OCI-LY7 (cell line): Measurements from ENCODE around the gene BRAF. TPM values are rescaled to one million over a fixed set of nuclear protein-coding genes. Genes with fewer than 3 reads are reported as not detected.

Experiments used
- BruUV-seq: library from RNA; stranded (reverse); fragments of 400-500 nt; replicated peaks from 2 replicates; lab custom pipeline; 2021; lab: Mats Ljungman, UMichigan
- CTCF ChIA-PET: fragments of 300-600 bp; sonication (Branson Sonifier 250); formaldehyde crosslinking; loops from one replicate; lab custom pipeline; 2022; ENCODE audit warnings: antibody characterized with exemption; ENCODE audit not compliant: unreplicated experiment; lab: Charles Lee
- POLR2A ChIA-PET: fragments of 300-600 bp; sonication (Branson Sonifier 250); formaldehyde crosslinking; loops from one replicate; lab custom pipeline; 2022; ENCODE audit warnings: antibody characterized with exemption; lab: Charles Lee
- DNase-seq: peaks from one replicate; pipeline ENCODE4 v3.0.0-alpha.2; 2015; ENCODE audit warnings: low spot score
- H2AFZ ChIP-seq: fragments of 200-600 bp; sonication (generic), shearing (Covaris generic); 2 replicates; pipeline ENCODE4 v1.6.1; 2014; ENCODE audit warnings: mild to moderate bottlenecking, antibody characterized with exemption, low read length, moderate library complexity
- H3K27ac ChIP-seq: fragments of 200-600 bp; sonication (generic); 2 replicates; pipeline ENCODE4 v1.5.1; 2014; ENCODE audit warnings: mixed run types, low read depth, mild to moderate bottlenecking, moderate library complexity, low read length, inconsistent platforms; ENCODE audit not compliant: poor library complexity, severe bottlenecking
- H3K36me3 ChIP-seq: fragments of 200-600 bp; sonication (generic); 2 replicates; pipeline ENCODE4 v1.6.1; 2014; ENCODE audit warnings: mild to moderate bottlenecking, antibody characterized with exemption, low read length, moderate library complexity, mixed read lengths; ENCODE audit not compliant: insufficient read depth
- H3K4me1 ChIP-seq: fragments of 200-600 bp; sonication (generic); 2 replicates; pipeline ENCODE4 v1.5.1; 2014; ENCODE audit warnings: mild to moderate bottlenecking, low read length; ENCODE audit not compliant: insufficient read depth, poor library complexity, severe bottlenecking
- H3K4me2 ChIP-seq: fragments of 200-600 bp; sonication (generic); 2 replicates; pipeline ENCODE4 v1.6.1; 2014; ENCODE audit warnings: mild to moderate bottlenecking, low read length
- H3K4me3 ChIP-seq: fragments of 200-600 bp; sonication (generic); 2 replicates; pipeline ENCODE4 v1.5.1; 2014; ENCODE audit warnings: mild to moderate bottlenecking, low read depth, low read length; ENCODE audit not compliant: poor library complexity, severe bottlenecking
- H3K79me2 ChIP-seq: fragments of 200-600 bp; sonication (generic); 2 replicates; pipeline ENCODE4 v1.6.1; 2016; ENCODE audit warnings: low read depth, mild to moderate bottlenecking, low read length, moderate library complexity, mixed read lengths; ENCODE audit not compliant: insufficient read depth
- H3K9me2 ChIP-seq: fragments of 200-600 bp; sonication (generic); 2 replicates; pipeline ENCODE4 v1.6.1; 2016; ENCODE audit warnings: mild to moderate bottlenecking, low read length, mixed read lengths; ENCODE audit not compliant: insufficient read depth
- H3K9me3 ChIP-seq: fragments of 200-600 bp; sonication (generic); 2 replicates; pipeline ENCODE4 v1.6.1; 2014; ENCODE audit warnings: mild to moderate bottlenecking, mixed run types, low read length, mixed read lengths
- H4K20me1 ChIP-seq: fragments of 200-600 bp; sonication (generic); 2 replicates; pipeline ENCODE4 v1.6.1; 2014; ENCODE audit warnings: mild to moderate bottlenecking, antibody characterized with exemption, low read length, moderate library complexity, mixed read lengths; ENCODE audit not compliant: insufficient read depth
- CTCF ChIP-seq: fragments of 200-600 bp; sonication (generic); conservative IDR thresholded peaks from 2 replicates; pipeline ENCODE4 v1.5.1; 2014; ENCODE audit warnings: mild to moderate bottlenecking, antibody characterized with exemption, low read length, moderate library complexity, mixed read lengths
- EZH2phosphoT487 ChIP-seq: fragments of 200-600 bp; sonication (generic); IDR thresholded peaks from 2 replicates; pipeline ENCODE4 v1.6.1; 2018; ENCODE audit warnings: low read depth, borderline replicate concordance, mild to moderate bottlenecking, mixed run types, antibody characterized with exemption, low read length, moderate library complexity, mixed read lengths
- intact Hi-C: fragments of 100-400 bp; cut with micrococcal nuclease; formaldehyde crosslinking; loops from one replicate; pipeline ENCODE4 v1.10.0; 2022; ENCODE audit not compliant: unreplicated experiment
- total RNA-seq, 2 experiments: library from RNA; depleted of rRNA in 1 of 2; stranded (reverse); fragments of >200 nt in 1 of 2; shearing (Covaris generic) in 1 of 2; gene quantifications; 2 replicates each; pipeline ENCODE4 v1.2.3, GENCODE V29; 2014 to 2022

The BRAF gene
- total RNA-seq, 2 experiments from 2014 or later = 17.1 to 41.6 TPM

- intact Hi-C loops = no loop called here
- CTCF ChIA-PET = no interaction called here
- no peak for DNase-seq
- no peak overlapping the region for H3K27ac ChIP-seq
- POLR2A ChIA-PET = no interaction called here
- H3K36me3 ChIP-seq = peaks cover 15% of the 10 kb centered on the region
- no TSS peak for BruUV-seq
- H3K4me1 ChIP-seq = no peaks in the 10 kb centered on the region
- H3K79me2 ChIP-seq = no peaks in the 10 kb centered on the region
- H2AFZ ChIP-seq = no peak overlapping the region
- no peaks in the 10 kb centered on the region for H4K20me1 ChIP-seq
- TF ChIP-seq CTCF = no peak
- no peak for TF ChIP-seq EZH2phosphoT487
- no peak overlapping the region for H3K4me3 ChIP-seq
- H3K4me2 ChIP-seq = no peak overlapping the region
- no peaks in the 10 kb centered on the region; the same call in 1 of the 2 replicates for H3K9me2 ChIP-seq
- no peaks in the 10 kb centered on the region for H3K9me3 ChIP-seq
Observed at GRCh38 chr7:140754506-140754905, 170.2 kb downstream of the BRAF start.

DNA sequence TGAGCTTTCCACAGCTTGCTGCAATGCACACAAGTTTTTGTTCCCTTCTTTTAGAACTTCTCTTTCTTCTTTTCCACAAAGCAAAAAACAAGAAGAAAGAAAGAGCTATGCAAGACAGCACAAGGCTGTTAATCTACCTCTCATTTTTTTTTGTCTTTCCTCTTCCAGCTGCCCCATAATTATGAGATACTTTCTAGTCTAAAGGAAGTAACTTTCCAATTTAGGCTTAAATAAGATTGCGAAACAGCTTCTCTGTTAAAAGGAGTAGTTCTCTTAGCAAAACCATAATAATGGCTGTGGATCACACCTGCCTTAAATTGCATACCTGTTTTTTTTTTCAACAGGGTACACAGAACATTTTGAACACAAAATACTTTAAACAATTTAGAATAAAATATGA lies 172.2 kb downstream of the BRAF start:
- ChIA-PET CTCF (no interaction called here), POLR2A (no interaction called here)
- intact Hi-C loops = no loop called here
- BruUV-seq = no TSS peak
- Histone ChIP-seq H3K36me3 (peaks cover 21% of the 10 kb centered on the region), H3K4me2 (no peak overlapping the region), H3K79me2 (no peaks in the 10 kb centered on the region), H3K27ac (no peak overlapping the region), H4K20me1 (no peaks in the 10 kb centered on the region), H3K9me2 (no peaks in the 10 kb centered on the region; the same call in 1 of the 2 replicates), H2AFZ (no peak overlapping the region), H3K4me1 (no peaks in the 10 kb centered on the region), H3K4me3 (no peak overlapping the region), H3K9me3 (no peaks in the 10 kb centered on the region)
- no peak for DNase-seq
- no peak for TF ChIP-seq EZH2phosphoT487
- TF ChIP-seq CTCF = no peak

DNA sequence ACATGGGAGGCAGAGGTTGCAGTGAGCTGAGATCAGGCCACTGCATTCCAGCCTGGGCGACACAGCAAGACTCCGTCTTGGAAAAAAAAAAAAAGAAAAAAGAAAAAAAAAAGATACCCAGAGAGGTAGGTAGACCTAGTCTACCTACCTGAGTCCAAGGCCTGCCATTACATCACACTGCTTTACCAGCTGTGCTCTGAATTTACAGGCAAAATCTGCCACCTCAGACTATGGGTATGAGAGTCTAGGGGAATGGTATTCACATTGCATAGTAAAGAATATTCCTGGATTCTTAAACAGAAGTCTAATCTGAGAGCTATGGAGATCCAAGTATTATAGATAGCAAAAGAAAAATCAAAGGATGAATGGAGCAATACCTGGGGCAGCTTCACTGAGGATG lies 178.0 kb downstream of the BRAF start:
- no peaks in the 10 kb centered on the region for H4K20me1 ChIP-seq
- no peaks in the 10 kb centered on the region; the same call in 1 of the 2 replicates for H3K9me2 ChIP-seq
- no peak for DNase-seq
- H3K27ac ChIP-seq = no peak overlapping the region
- H3K9me3 ChIP-seq = no peaks in the 10 kb centered on the region
- no peaks in the 10 kb centered on the region for H3K79me2 ChIP-seq
- BruUV-seq = no TSS peak
- H3K4me3 ChIP-seq = no peak overlapping the region
- POLR2A ChIA-PET = interaction anchor here (0.6 kb wide), 2 partner anchors 423 to 578 kb away, joined by 3 to 4 read pairs; no protein-coding TSS in a partner anchor
- CTCF ChIA-PET = no interaction called here
- intact Hi-C loops = no loop called here
- no peak overlapping the region for H3K4me2 ChIP-seq
- no peak overlapping the region for H2AFZ ChIP-seq
- no peaks in the 10 kb centered on the region for H3K4me1 ChIP-seq
- H3K36me3 ChIP-seq = peaks cover 15% of the 10 kb centered on the region
- TF ChIP-seq EZH2phosphoT487 (no peak), CTCF (no peak)
